ENCODE measurements around the gene IL36B. TPM values are rescaled to one million over a fixed set of nuclear protein-coding genes. Genes with fewer than 3 reads are reported as not detected.

Gene IL36B
- total RNA-seq, 1 donor from 2014 or later = not detected

DNA sequence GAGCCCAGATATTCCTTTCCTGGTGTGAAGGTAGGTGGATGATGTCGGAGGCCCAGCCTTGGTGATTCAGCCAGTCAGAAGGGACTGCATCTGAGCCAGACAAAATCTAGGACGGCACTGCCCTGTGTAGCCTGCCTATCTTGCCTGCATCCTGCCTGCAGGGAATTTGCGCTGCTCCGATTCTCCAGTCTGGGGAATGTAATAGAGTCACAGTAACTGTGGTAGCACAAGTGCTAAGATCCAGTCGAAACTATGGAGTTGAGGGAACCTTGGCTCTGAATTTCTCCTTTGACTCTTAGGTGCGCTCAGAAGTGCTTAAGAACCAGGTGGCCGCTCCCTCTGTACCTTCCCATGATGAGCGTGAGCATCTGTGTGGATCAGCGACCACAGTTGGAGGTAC lies 15.9 kb downstream of the IL36B start:
- no peak for DNase-seq (ENCODE audit: low spot score)
- Mint-ChIP-seq H3K4me3 (no peak overlapping the region), H3K36me3 (ENCODE audit: low read depth) (no peaks in the 10 kb centered on the region), H3K9me3 (no peaks in the 10 kb centered on the region), H3K4me1 (ENCODE audit: low read depth) (no peaks in the 10 kb centered on the region), H3K27ac (no peak overlapping the region), H3K27me3 (ENCODE audit: insufficient read depth) (peaks cover 15% of the 10 kb centered on the region)
- intact Hi-C loops (cut with micrococcal nuclease) = no loop called here

- no peak overlapping the region for H3K4me3 Mint-ChIP-seq
- H3K36me3 Mint-ChIP-seq (ENCODE audit: low read depth) = no peaks in the 10 kb centered on the region
- intact Hi-C loops (cut with micrococcal nuclease) = no loop called here
- no peaks in the 10 kb centered on the region for H3K4me1 Mint-ChIP-seq (ENCODE audit: low read depth)
- H3K27ac Mint-ChIP-seq = no peak overlapping the region
- DNase-seq (ENCODE audit: low spot score) = no peak
- no peaks in the 10 kb centered on the region for H3K9me3 Mint-ChIP-seq
- H3K27me3 Mint-ChIP-seq (ENCODE audit: insufficient read depth) = peaks cover 19% of the 10 kb centered on the region
Measured at GRCh38 chr2:113034016-113034415, 18.7 kb downstream of the IL36B start.

DNA sequence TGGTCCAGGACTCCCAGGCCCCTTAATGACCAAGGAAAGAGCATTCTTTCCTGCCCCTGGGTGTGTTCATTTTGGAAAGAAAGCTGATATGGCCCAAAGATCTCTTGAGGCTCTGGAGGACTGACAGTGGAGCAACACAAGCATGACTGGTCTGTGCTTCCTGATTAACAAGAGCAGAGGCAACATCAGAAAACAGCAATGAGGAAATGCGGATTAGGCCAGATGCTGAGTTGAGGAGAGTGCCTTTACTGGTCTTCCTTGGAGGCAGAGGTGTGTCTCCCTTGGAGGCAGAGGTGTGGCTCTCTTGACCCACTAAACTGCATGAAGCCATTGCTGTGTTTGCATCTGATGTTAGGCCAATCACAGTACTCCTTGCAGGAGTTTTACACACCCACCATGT lies 19.9 kb downstream of the IL36B start:
- no peak overlapping the region for H3K27ac Mint-ChIP-seq
- H3K4me3 Mint-ChIP-seq = no peak overlapping the region
- peaks cover 26% of the 10 kb centered on the region for H3K27me3 Mint-ChIP-seq (ENCODE audit: insufficient read depth)
- DNase-seq (ENCODE audit: low spot score) = no peak
- H3K36me3 Mint-ChIP-seq (ENCODE audit: low read depth) = no peaks in the 10 kb centered on the region
- H3K9me3 Mint-ChIP-seq = no peaks in the 10 kb centered on the region
- no peaks in the 10 kb centered on the region for H3K4me1 Mint-ChIP-seq (ENCODE audit: low read depth)
- intact Hi-C loops (cut with micrococcal nuclease) = no loop called here

DNA sequence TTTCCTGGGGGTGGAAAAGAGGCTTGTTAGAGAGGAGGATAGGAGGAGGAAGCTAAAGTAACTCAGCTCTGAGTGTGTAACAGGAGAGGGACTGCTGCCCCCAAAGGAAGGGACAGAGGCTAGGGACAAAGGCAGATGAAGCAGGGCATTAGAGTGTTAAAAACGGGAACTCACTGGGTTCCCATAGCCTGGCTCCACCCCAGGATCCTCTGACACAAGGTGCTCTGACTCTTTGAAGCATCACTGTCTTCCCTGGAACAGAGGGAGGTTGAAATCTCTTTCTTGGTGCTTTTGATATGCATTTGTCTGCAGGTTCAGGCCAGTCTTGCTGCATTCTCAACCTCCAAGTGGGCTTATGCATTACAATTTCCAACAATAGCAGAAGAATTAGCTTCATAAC lies 24.6 kb downstream of the IL36B start:
- intact Hi-C loops (cut with micrococcal nuclease) = no loop called here
- H3K36me3 Mint-ChIP-seq (ENCODE audit: low read depth) = no peaks in the 10 kb centered on the region
- no peak overlapping the region for H3K27ac Mint-ChIP-seq
- H3K4me1 Mint-ChIP-seq (ENCODE audit: low read depth) = no peaks in the 10 kb centered on the region
- DNase-seq (ENCODE audit: low spot score) = no peak
- peaks cover 54% of the 10 kb centered on the region for H3K27me3 Mint-ChIP-seq (ENCODE audit: insufficient read depth)
- H3K4me3 Mint-ChIP-seq = no peak overlapping the region
- no peaks in the 10 kb centered on the region for H3K9me3 Mint-ChIP-seq

GRCh38 chr2:113027691-113028090 lies 25.0 kb downstream of the IL36B start:
- Mint-ChIP-seq H3K4me3 (no peak overlapping the region), H3K36me3 (ENCODE audit: low read depth) (no peaks in the 10 kb centered on the region), H3K9me3 (no peaks in the 10 kb centered on the region), H3K27ac (no peak overlapping the region), H3K27me3 (ENCODE audit: insufficient read depth) (peaks cover 54% of the 10 kb centered on the region), H3K4me1 (ENCODE audit: low read depth) (no peaks in the 10 kb centered on the region)
- intact Hi-C loops (cut with micrococcal nuclease) = no loop called here
- no peak for DNase-seq (ENCODE audit: low spot score)

DNA sequence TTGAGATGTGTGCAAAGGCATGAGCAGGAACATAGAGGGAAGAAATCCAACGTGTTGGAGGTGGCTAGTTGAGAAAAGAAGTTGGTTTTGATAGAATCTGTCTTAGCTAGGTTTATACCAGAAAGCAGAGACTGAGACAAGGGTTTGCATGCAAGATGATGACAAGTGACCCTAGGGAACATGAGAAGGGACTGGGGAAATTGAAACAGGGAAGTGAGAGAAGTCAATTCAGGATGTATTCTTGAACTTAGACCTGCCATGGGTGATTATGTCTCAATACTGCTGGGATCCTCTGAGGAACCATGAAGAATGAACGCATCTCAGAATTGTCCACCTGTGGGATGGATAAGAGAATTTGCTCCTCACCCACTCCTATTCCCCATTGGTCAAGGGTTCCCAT lies 26.9 kb downstream of the IL36B start:
- H3K27me3 Mint-ChIP-seq (ENCODE audit: insufficient read depth) = peaks cover 54% of the 10 kb centered on the region
- no peaks in the 10 kb centered on the region for H3K36me3 Mint-ChIP-seq (ENCODE audit: low read depth)

DNA sequence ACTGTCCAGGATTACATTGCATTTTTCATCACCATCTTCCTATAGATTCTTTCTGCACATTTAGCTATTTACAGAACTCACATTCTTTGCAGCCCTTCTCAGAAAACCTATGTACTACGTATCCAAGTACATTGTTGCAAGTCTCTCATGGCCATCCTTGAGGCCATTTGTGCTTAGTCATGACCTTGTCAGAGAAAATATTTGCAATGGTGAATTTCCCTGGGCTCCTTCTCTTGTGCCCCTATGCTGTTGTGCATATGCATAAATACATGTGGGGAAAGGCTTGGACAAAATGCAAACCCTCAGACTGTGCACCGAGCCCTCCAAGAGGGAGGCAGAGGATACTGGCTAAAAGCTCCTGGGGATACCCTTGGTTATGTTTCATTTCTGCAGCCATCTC lies 27.9 kb downstream of the IL36B start:
- H3K36me3 Mint-ChIP-seq (ENCODE audit: low read depth) = no peaks in the 10 kb centered on the region
- H3K9me3 Mint-ChIP-seq = no peaks in the 10 kb centered on the region
- intact Hi-C loops (cut with micrococcal nuclease) = no loop called here
- no peak overlapping the region for H3K4me3 Mint-ChIP-seq
- peaks cover 47% of the 10 kb centered on the region for H3K27me3 Mint-ChIP-seq (ENCODE audit: insufficient read depth)
- no peak for DNase-seq (ENCODE audit: low spot score)
- no peaks in the 10 kb centered on the region for H3K4me1 Mint-ChIP-seq (ENCODE audit: low read depth)
- no peak overlapping the region for H3K27ac Mint-ChIP-seq

More for the DNA sequence above, 26.9 kb downstream of the IL36B start:
- DNase-seq (ENCODE audit: low spot score) = no peak
- intact Hi-C loops (cut with micrococcal nuclease) = no loop called here
- Mint-ChIP-seq H3K4me1 (ENCODE audit: low read depth) (no peaks in the 10 kb centered on the region), H3K27ac (no peak overlapping the region), H3K9me3 (no peaks in the 10 kb centered on the region), H3K4me3 (no peak overlapping the region)

DNA sequence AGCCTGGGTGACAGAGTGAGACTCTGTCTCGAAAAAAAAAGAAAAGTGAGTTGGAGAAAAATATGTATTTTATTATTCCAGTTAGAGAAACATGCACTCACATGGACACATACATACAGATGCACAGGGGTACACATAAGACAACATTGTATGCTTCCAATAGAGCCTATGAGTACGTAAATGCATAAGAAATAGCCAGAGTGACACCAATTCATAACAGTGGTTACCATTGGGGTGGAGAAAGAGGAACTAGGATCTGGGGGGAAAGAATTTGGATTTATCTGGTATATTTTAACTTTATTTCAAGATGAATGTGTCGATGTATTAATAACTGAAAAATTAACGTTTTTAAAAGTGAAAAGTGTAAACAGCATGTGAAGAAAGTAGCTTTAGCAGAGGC lies 31.4 kb downstream of the IL36B start:
- Mint-ChIP-seq H3K36me3 (ENCODE audit: low read depth) (no peaks in the 10 kb centered on the region), H3K27me3 (ENCODE audit: insufficient read depth) (peaks cover 35% of the 10 kb centered on the region), H3K4me3 (no peak overlapping the region), H3K4me1 (ENCODE audit: low read depth) (no peaks in the 10 kb centered on the region), H3K9me3 (peaks cover 14% of the 10 kb centered on the region), H3K27ac (no peak overlapping the region)
- intact Hi-C loops (cut with micrococcal nuclease) = no loop called here
- no peak for DNase-seq (ENCODE audit: low spot score)

GRCh38 chr2:113018509-113018908 lies 34.2 kb downstream of the IL36B start:
- Mint-ChIP-seq H3K4me1 (ENCODE audit: low read depth) (no peaks in the 10 kb centered on the region), H3K36me3 (ENCODE audit: low read depth) (no peaks in the 10 kb centered on the region), H3K27ac (no peak overlapping the region), H3K9me3 (peaks cover 14% of the 10 kb centered on the region), H3K4me3 (no peak overlapping the region), H3K27me3 (ENCODE audit: insufficient read depth) (peaks cover 19% of the 10 kb centered on the region)
- intact Hi-C loops (cut with micrococcal nuclease) = no loop called here
- no peak for DNase-seq (ENCODE audit: low spot score)

GRCh38 chr2:113015655-113016054 lies 37.0 kb downstream of the IL36B start:
- Mint-ChIP-seq H3K4me3 (no peak overlapping the region), H3K9me3 (peaks cover 14% of the 10 kb centered on the region), H3K36me3 (ENCODE audit: low read depth) (no peaks in the 10 kb centered on the region), H3K27me3 (ENCODE audit: insufficient read depth) (peaks cover 19% of the 10 kb centered on the region), H3K4me1 (ENCODE audit: low read depth) (peaks cover 6% of the 10 kb centered on the region), H3K27ac (no peak overlapping the region)
- intact Hi-C loops (cut with micrococcal nuclease) = loop anchor here (1.0 kb wide), 1 partner anchor 15 kb away; no protein-coding TSS in a partner anchor
- DNase-seq (ENCODE audit: low spot score) = no peak

GRCh38 chr2:113015042-113015441 lies 37.6 kb downstream of the IL36B start:
- Mint-ChIP-seq H3K27me3 (ENCODE audit: insufficient read depth) (peaks cover 21% of the 10 kb centered on the region), H3K36me3 (ENCODE audit: low read depth) (no peaks in the 10 kb centered on the region), H3K4me1 (ENCODE audit: low read depth) (peaks cover 6% of the 10 kb centered on the region), H3K27ac (no peak overlapping the region), H3K9me3 (peaks cover 14% of the 10 kb centered on the region), H3K4me3 (no peak overlapping the region)
- intact Hi-C loops (cut with micrococcal nuclease) = loop anchor here (1.0 kb wide), 1 partner anchor 15 kb away; no protein-coding TSS in a partner anchor
- DNase-seq (ENCODE audit: low spot score) = no peak

- DNase-seq (ENCODE audit: low spot score) = no peak
- no peak overlapping the region for H3K27ac Mint-ChIP-seq
- intact Hi-C loops (cut with micrococcal nuclease) = no loop called here
- H3K4me3 Mint-ChIP-seq = no peak overlapping the region
- peaks cover 23% of the 10 kb centered on the region for H3K27me3 Mint-ChIP-seq (ENCODE audit: insufficient read depth)
- H3K36me3 Mint-ChIP-seq (ENCODE audit: low read depth) = no peaks in the 10 kb centered on the region
- H3K4me1 Mint-ChIP-seq (ENCODE audit: low read depth) = peaks cover 6% of the 10 kb centered on the region
- H3K9me3 Mint-ChIP-seq = peaks cover 13% of the 10 kb centered on the region
Measured at GRCh38 chr2:113014067-113014466, 38.6 kb downstream of the IL36B start.

DNA sequence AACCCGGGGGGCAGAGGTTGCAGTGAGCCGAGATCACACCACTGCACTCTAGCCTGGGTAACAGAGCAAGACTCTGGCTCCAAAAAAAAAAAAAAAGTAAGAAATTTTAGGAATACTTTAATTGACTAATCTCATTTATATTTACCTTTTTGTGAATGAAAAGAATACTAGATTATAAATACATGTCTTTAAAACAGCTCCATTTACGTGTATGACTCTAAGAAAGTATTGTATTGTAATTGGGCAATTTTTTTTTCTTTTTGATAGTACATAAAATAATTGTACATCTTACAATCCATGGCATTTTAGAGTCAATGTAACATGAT lies 39.4 kb downstream of the IL36B start:
- H3K4me1 Mint-ChIP-seq (ENCODE audit: low read depth) = peaks cover 6% of the 10 kb centered on the region
- no peak overlapping the region for H3K27ac Mint-ChIP-seq
- peaks cover 6% of the 10 kb centered on the region for H3K9me3 Mint-ChIP-seq
- intact Hi-C loops (cut with micrococcal nuclease) = no loop called here
- H3K27me3 Mint-ChIP-seq (ENCODE audit: insufficient read depth) = peaks cover 23% of the 10 kb centered on the region
- H3K4me3 Mint-ChIP-seq = no peak overlapping the region
- no peak for DNase-seq (ENCODE audit: low spot score)
- no peaks in the 10 kb centered on the region for H3K36me3 Mint-ChIP-seq (ENCODE audit: low read depth)

Data from activated T-helper 1 cell treated with anti-CD3 and anti-CD28 coated beads, Interleukin-12 subunit alpha, Interleukin-12 subunit beta, Interleukin-2, Interleukin-4 antibody, amounts not matched to agents 30 ng/mL and 10 ng/mL and 1 ng/mL, durations not matched to agents 14 hours and 24 hours and 36 hours (primary cell).